HepG2 (cell line): ENCODE data around the gene ANAPC2. TPM values are rescaled to one million over a fixed set of nuclear protein-coding genes. Genes with fewer than 3 reads are reported as not detected.
A peak's percentile ranks its signal among the peaks of the same experiment; 100 is the strongest.

Source experiments
- BRD4 ChIP-seq: sonication (generic); formaldehyde crosslinking; IDR thresholded peaks from 2 replicates; pipeline ENCODE4 v1.4.0; 2020; ENCODE audit warnings: missing genetic modification reagents
- GLI4 ChIP-seq: sonication (generic); formaldehyde crosslinking; IDR thresholded peaks from 2 replicates; pipeline ENCODE4 v1.5.1; 2020; ENCODE audit warnings: missing genetic modification reagents, mild to moderate bottlenecking, moderate library complexity, borderline replicate concordance
- MAZ ChIP-seq, 2 experiments: sonication (generic) in 1 of 2; formaldehyde crosslinking in 1 of 2; IDR thresholded peaks; 2 replicates each; pipeline versions ENCODE4 v1.5.0 to v1.6.1; 2012 to 2020; ENCODE audit warnings: low read depth in 2 of 2, mild to moderate bottlenecking in 2 of 2, borderline replicate concordance in 1 of 2, improper control_type of control experiment in 1 of 2, low read length in 1 of 2, missing genetic modification reagents in 1 of 2, moderate library complexity in 1 of 2
- MTF2 ChIP-seq: sonication (generic); formaldehyde crosslinking; IDR thresholded peaks from 2 replicates; pipeline ENCODE4 v1.5.0; 2020; ENCODE audit warnings: missing genetic modification reagents, borderline replicate concordance
- NFE2 ChIP-seq: sonication (generic); formaldehyde crosslinking; IDR thresholded peaks from 2 replicates; pipeline ENCODE4 v1.4.0; 2020; ENCODE audit warnings: missing genetic modification reagents
- NFKBIZ ChIP-seq: IDR thresholded peaks from 2 replicates; pipeline ENCODE4 v1.6.1; 2018; ENCODE audit warnings: missing genetic modification reagents, missing compliant biosample characterization
- REST ChIP-seq, 2 experiments: IDR thresholded peaks; 2 replicates each; pipeline ENCODE4 v1.6.1; 2011 to 2012; ENCODE audit warnings: low read length in 2 of 2, borderline replicate concordance in 1 of 2, low read depth in 1 of 2, mild to moderate bottlenecking in 1 of 2, moderate library complexity in 1 of 2
- TCF7 ChIP-seq: sonication (generic); IDR thresholded peaks from 2 replicates; pipeline ENCODE4 v1.6.1; 2016; ENCODE audit warnings: antibody characterized with exemption, low read depth
- TFDP1 ChIP-seq: IDR thresholded peaks from 2 replicates; pipeline ENCODE4 v1.6.1; 2016; ENCODE audit warnings: missing compliant biosample characterization, missing genetic modification reagents, borderline replicate concordance
- YEATS2 ChIP-seq: sonication (generic); formaldehyde crosslinking; IDR thresholded peaks from 2 replicates; pipeline ENCODE4 v1.4.0; 2020; ENCODE audit warnings: missing genetic modification reagents, borderline replicate concordance
- ZMYM2 ChIP-seq: sonication (generic); formaldehyde crosslinking; IDR thresholded peaks from 2 replicates; pipeline ENCODE4 v1.8.0; 2022; ENCODE audit warnings: mild to moderate bottlenecking, missing genetic modification reagents
- ZNF468 ChIP-seq: sonication (generic); formaldehyde crosslinking; IDR thresholded peaks from 2 replicates; pipeline ENCODE4 v1.8.0; 2022; ENCODE audit warnings: mild to moderate bottlenecking, moderate library complexity, missing genetic modification reagents
- ZNF619 ChIP-seq: sonication (generic); formaldehyde crosslinking; IDR thresholded peaks from 2 replicates; pipeline ENCODE4 v1.4.0; 2020; ENCODE audit warnings: mild to moderate bottlenecking, missing genetic modification reagents
- ZNF703 ChIP-seq: sonication (generic); formaldehyde crosslinking; IDR thresholded peaks from 2 replicates; pipeline ENCODE4 v1.5.1; 2020; ENCODE audit warnings: missing genetic modification reagents, mild to moderate bottlenecking, moderate library complexity, borderline replicate concordance
- ZNF790 ChIP-seq: sonication (generic); formaldehyde crosslinking; IDR thresholded peaks from 2 replicates; pipeline ENCODE4 v1.8.0; 2022; ENCODE audit warnings: missing genetic modification reagents, mild to moderate bottlenecking, borderline replicate concordance
- polyA plus RNA-seq, 8 experiments: library from polyadenylated mRNA; depleted of rRNA in 3 of 8; stranded (reverse) in 7 of 8; unstranded in 1 of 8; fragments of >200 nt; fragmentation: Illumina TruSeq in 4 of 8; extraction: Trizol in 4 of 8; gene quantifications; 2 replicates each; pipeline versions ENCODE4 v1.2.1 to v1.2.3, GENCODE V29; 2011 to 2016; ENCODE audit warnings: low read depth in 4 of 8, missing spikeins in 1 of 8, mixed read lengths in 1 of 8; ENCODE audit not compliant: insufficient read depth in 1 of 8
- total RNA-seq, 5 experiments: library from RNA; depleted of rRNA; stranded (reverse); fragments of >200 nt; fragmentation: Illumina TruSeq; extraction: Trizol; gene quantifications; 2 replicates each; pipeline ENCODE4 v1.2.3, GENCODE V29; 2016; ENCODE audit warnings: low read depth in 1 of 5
- TF ChIP-seq, protein P1 (sequence below): sonication (generic); formaldehyde crosslinking; IDR thresholded peaks from 2 replicates; pipeline ENCODE4 v1.4.0; 2020; ENCODE audit warnings: missing genetic modification reagents
- TF ChIP-seq, protein P2 (sequence below): sonication (generic); formaldehyde crosslinking; conservative IDR thresholded peaks from 2 replicates; pipeline ENCODE4 v1.8.0; 2022; ENCODE audit warnings: missing genetic modification reagents

ANAPC2 gene
- total and polyA plus RNA-seq, 2 of the 13 experiments (the other 11 are each of a cell fraction or from before 2014, with no cell fraction given), result 12.3 to 15.4 TPM

DNA sequence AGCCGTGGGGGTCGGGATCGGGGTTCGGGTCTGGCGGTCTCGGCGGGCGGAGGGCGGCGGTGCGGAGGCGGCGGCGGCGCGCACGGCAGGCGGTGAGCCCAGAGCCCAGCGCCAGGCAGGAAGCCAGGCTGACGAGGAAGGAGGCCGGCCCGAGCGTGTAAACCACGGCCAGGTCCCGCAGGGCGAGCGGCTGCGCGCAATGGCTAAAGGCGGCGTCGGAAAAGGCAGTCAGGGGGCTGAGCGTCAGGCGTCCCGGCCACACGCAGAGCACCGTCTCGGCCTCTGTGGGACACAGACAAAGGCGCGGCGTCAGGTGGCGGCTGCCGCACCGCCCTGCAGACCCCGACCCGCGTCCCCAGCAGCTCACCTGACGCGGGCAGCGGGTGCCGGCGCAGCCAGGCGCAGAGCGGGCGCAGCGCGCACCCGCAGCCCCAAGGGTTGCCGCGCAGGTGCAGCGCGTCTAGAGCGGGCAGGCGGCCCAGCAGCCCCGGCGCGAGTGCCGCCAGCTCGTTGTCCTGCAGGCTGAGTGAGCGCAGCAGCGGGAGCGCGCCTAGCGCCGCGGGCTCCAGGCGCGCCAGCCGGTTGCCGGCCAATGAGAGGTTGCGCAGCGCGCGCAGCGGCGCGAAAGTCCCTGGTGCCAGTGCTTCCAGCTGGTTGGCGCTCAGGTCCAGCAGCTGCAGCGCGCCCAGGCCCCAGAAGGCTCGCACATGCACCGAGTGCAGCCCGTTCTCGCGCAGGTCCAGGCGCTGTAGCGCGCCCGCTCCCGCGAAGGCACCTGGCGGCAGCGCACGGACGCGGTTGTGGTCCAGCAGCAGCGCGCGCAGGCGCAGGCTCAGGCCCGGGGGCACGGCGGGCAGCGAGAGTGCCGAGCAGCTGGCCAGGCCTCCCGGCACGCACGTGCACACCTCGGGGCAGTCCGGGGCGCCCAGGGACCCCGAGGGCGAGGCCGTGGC, 19.2 kb downstream of the ANAPC2 start (continued):
- TF ChIP-seq MAZ (IDR thresholded peaks at IDR 0.05; ENCODE audit: borderline replicate concordance, low read depth, low read length) (no peak), MAZ (CRISPR knock-in tag; IDR thresholded peaks at IDR 0.05; ENCODE audit: low read depth) (0 out of 2 replicates have a peak, but pooled peaks have one; percentile 16), ZNF468 (CRISPR knock-in tag) (no peak), TCF7 (no peak), NFKBIZ (no peak), ZNF703 (CRISPR knock-in tag) (no peak), ZNF790 (CRISPR knock-in tag) (0 out of 2 replicates have a peak, but pooled peaks have one; percentile 45), TFDP1 (peak; percentile 71; the same call in 1 of the 2 replicates), ZMYM2 (CRISPR knock-in tag) (no peak), YEATS2 (CRISPR knock-in tag) (peak; percentile 35; the same call in 1 of the 2 replicates), BRD4 (CRISPR knock-in tag) (no peak), ZNF619 (CRISPR knock-in tag) (no peak), NFE2 (CRISPR knock-in tag) (no peak), GLI4 (CRISPR knock-in tag) (no peak), REST (IDR thresholded peaks at IDR 0.05; ENCODE audit: borderline replicate concordance in 1 of 2, low read depth in 1 of 2, low read length in 2 of 2) (no peak), MTF2 (0 out of 2 replicates have a peak, but pooled peaks have one; percentile 16)
- TF ChIP-seq, protein P1, sequence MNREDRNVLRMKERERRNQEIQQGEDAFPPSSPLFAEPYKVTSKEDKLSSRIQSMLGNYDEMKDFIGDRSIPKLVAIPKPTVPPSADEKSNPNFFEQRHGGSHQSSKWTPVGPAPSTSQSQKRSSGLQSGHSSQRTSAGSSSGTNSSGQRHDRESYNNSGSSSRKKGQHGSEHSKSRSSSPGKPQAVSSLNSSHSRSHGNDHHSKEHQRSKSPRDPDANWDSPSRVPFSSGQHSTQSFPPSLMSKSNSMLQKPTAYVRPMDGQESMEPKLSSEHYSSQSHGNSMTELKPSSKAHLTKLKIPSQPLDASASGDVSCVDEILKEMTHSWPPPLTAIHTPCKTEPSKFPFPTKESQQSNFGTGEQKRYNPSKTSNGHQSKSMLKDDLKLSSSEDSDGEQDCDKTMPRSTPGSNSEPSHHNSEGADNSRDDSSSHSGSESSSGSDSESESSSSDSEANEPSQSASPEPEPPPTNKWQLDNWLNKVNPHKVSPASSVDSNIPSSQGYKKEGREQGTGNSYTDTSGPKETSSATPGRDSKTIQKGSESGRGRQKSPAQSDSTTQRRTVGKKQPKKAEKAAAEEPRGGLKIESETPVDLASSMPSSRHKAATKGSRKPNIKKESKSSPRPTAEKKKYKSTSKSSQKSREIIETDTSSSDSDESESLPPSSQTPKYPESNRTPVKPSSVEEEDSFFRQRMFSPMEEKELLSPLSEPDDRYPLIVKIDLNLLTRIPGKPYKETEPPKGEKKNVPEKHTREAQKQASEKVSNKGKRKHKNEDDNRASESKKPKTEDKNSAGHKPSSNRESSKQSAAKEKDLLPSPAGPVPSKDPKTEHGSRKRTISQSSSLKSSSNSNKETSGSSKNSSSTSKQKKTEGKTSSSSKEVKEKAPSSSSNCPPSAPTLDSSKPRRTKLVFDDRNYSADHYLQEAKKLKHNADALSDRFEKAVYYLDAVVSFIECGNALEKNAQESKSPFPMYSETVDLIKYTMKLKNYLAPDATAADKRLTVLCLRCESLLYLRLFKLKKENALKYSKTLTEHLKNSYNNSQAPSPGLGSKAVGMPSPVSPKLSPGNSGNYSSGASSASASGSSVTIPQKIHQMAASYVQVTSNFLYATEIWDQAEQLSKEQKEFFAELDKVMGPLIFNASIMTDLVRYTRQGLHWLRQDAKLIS (CRISPR knock-in tag), result no peak
- TF ChIP-seq, protein P2, sequence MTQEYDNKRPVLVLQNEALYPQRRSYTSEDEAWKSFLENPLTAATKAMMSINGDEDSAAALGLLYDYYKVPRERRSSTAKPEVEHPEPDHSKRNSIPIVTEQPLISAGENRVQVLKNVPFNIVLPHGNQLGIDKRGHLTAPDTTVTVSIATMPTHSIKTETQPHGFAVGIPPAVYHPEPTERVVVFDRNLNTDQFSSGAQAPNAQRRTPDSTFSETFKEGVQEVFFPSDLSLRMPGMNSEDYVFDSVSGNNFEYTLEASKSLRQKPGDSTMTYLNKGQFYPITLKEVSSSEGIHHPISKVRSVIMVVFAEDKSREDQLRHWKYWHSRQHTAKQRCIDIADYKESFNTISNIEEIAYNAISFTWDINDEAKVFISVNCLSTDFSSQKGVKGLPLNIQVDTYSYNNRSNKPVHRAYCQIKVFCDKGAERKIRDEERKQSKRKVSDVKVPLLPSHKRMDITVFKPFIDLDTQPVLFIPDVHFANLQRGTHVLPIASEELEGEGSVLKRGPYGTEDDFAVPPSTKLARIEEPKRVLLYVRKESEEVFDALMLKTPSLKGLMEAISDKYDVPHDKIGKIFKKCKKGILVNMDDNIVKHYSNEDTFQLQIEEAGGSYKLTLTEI (CRISPR knock-in tag), result no peak
